HG03354 (cell line): ENCODE measurements around the gene ARHGAP31.
"Not testable (repeated sequence)": the region's sequence is repeated elsewhere in the genome, so short reads cannot be mapped to it uniquely, and the experiment has no call there.

Source experiments
- ATAC-seq: cut with Tn5 transposase; IDR thresholded peaks from one replicate; pipeline ENCODE4 v1.9.1; 2021; ENCODE audit warnings: mild to moderate bottlenecking; ENCODE audit not compliant: unreplicated experiment, poor library complexity, severe bottlenecking

Gene ARHGAP31

GRCh38 chr3:119293105-119293870 lies 895 bp upstream of the ARHGAP31 start:
- ATAC-seq, result no peak

- ATAC-seq, result peak; percentile 41
Measured at GRCh38 chr3:119294696-119295671, 801 bp downstream of the ARHGAP31 start.

GRCh38 chr3:119295816-119296726 lies 1.9 kb downstream of the ARHGAP31 start:
- ATAC-seq, result no peak

GRCh38 chr3:119296727-119297122 lies 2.5 kb downstream of the ARHGAP31 start:
- no peak for ATAC-seq

- no peak for ATAC-seq
Measured at GRCh38 chr3:119297169-119297568, 3.0 kb downstream of the ARHGAP31 start.

- ATAC-seq, result no peak
Measured at GRCh38 chr3:119298565-119298941, 4.4 kb downstream of the ARHGAP31 start.

- no peak for ATAC-seq
Measured at GRCh38 chr3:119300991-119301391, 6.8 kb downstream of the ARHGAP31 start.

GRCh38 chr3:119301662-119302061 lies 7.5 kb downstream of the ARHGAP31 start:
- ATAC-seq, result no peak

- peak; percentile 78 for ATAC-seq
Measured at GRCh38 chr3:119302697-119303551, 8.7 kb downstream of the ARHGAP31 start.

- ATAC-seq, result no peak
Measured at GRCh38 chr3:119304201-119304713, 10.1 kb downstream of the ARHGAP31 start.

GRCh38 chr3:119305286-119305685 lies 11.1 kb downstream of the ARHGAP31 start:
- no peak for ATAC-seq

GRCh38 chr3:119306378-119306777 lies 12.2 kb downstream of the ARHGAP31 start:
- ATAC-seq, result not testable (repeated sequence)

- ATAC-seq, result no peak
Measured at GRCh38 chr3:119308355-119308754, 14.2 kb downstream of the ARHGAP31 start.

GRCh38 chr3:119309591-119309990 lies 15.4 kb downstream of the ARHGAP31 start:
- no peak for ATAC-seq

GRCh38 chr3:119310071-119310470 lies 15.9 kb downstream of the ARHGAP31 start:
- no peak for ATAC-seq

GRCh38 chr3:119311081-119311925 lies 17.1 kb downstream of the ARHGAP31 start:
- ATAC-seq, result no peak

- no peak for ATAC-seq
Measured at GRCh38 chr3:119313461-119313860, 19.3 kb downstream of the ARHGAP31 start.

GRCh38 chr3:119314821-119315220 lies 20.6 kb downstream of the ARHGAP31 start:
- ATAC-seq, result no peak
